ENCODE measurements around the gene SPHK1.

GRCh38 chr17:76353599-76354316 is 30.7 kb upstream of the SPHK1 start, which contains the start of gene PRPSAP1:
- TF ChIP-seq CTCF (IDR thresholded peaks at IDR 0.05) = peak; percentile 21
- TF ChIP-seq POLR2AphosphoS5 (IDR thresholded peaks at IDR 0.05; ENCODE audit: low read depth, low read length) = peak; percentile 94; the same call in 1 of the 2 replicates
- 0 out of 4 replicates have a peak, but pooled peaks of 1 of the 2 experiments have one; percentile 19 for TF ChIP-seq EP300 (IDR thresholded peaks at IDR 0.05; ENCODE audit: borderline replicate concordance in 1 of 2, low read depth in 1 of 2, low read length in 1 of 2)
- peak; percentile 97 for TF ChIP-seq TAF1 (IDR thresholded peaks at IDR 0.05; ENCODE audit: borderline replicate concordance, low read depth, low read length)
- TF ChIP-seq SMC3 (IDR thresholded peaks at IDR 0.05; ENCODE audit: low read depth, low read length) = no peak
- TF ChIP-seq USF1 (IDR thresholded peaks at IDR 0.05; ENCODE audit: borderline replicate concordance, low read depth) = 0 out of 2 replicates have a peak, but pooled peaks have one; percentile 30
